Heart left ventricle (tissue), 16 donors: ENCODE data around the gene KRT73. TPM values are rescaled to one million over a fixed set of nuclear protein-coding genes. Genes with fewer than 3 reads are reported as not detected.
A peak's percentile ranks its signal among the peaks of the same experiment; 100 is the strongest.

Experiments used
- ATAC-seq, 4 donors: fragments of 200-7000 bp; cut with Tn5 transposase; one replicate each; pipeline ENCODE4 v1.9.1; 2020 to 2022; ENCODE audit warnings: moderate library complexity in 4 of 4, mild to moderate bottlenecking in 3 of 4, moderate number of reproducible peaks in 1 of 4
- DNase-seq, 5 donors: peaks; one replicate each; pipeline ENCODE4 v3.0.0-alpha.2; 2020
- H3K27ac ChIP-seq, 12 donors: fragments of 200-600 bp; sonication (generic) in 4 of 12; one replicate each; pipeline versions ENCODE4 v1.5.0 to v1.8.0; 2016 to 2022; ENCODE audit warnings: mild to moderate bottlenecking in 2 of 12
- H3K27me3 ChIP-seq, 9 donors: fragments of 200-600 bp; sonication (generic) in 2 of 9; one replicate each; pipeline versions ENCODE4 v1.5.1 to v1.8.0; 2016 to 2022; ENCODE audit warnings: mild to moderate bottlenecking in 3 of 9
- H3K36me3 ChIP-seq, 9 donors: fragments of 200-600 bp; sonication (generic) in 2 of 9; one replicate each; pipeline versions ENCODE4 v1.5.0 to v1.8.0; 2018 to 2022; ENCODE audit warnings: mild to moderate bottlenecking in 2 of 9
- H3K4me1 ChIP-seq, 12 donors: fragments of 200-600 bp; sonication (generic) in 4 of 12; one replicate each; pipeline versions ENCODE4 v1.5.0 to v1.8.0; 2016 to 2022; ENCODE audit warnings: mild to moderate bottlenecking in 3 of 12
- H3K4me3 ChIP-seq, 12 donors: fragments of 200-600 bp; sonication (generic) in 4 of 12; one replicate each; pipeline versions ENCODE4 v1.5.0 to v1.8.0; 2017 to 2022; ENCODE audit warnings: mild to moderate bottlenecking in 9 of 12, moderate library complexity in 4 of 12
- H3K9me3 ChIP-seq, 12 donors: fragments of 200-600 bp; sonication (generic) in 4 of 12; one replicate each; pipeline versions ENCODE4 v1.5.0 to v1.8.0; 2016 to 2022; ENCODE audit warnings: mild to moderate bottlenecking in 1 of 12
- POLR2A ChIP-seq, 2 donors: fragments of 450-650 bp; IDR thresholded peaks; one replicate each; pipeline ENCODE4 v1.6.1; 2017; ENCODE audit warnings: antibody characterized with exemption in 2 of 2, mild to moderate bottlenecking in 2 of 2, moderate library complexity in 2 of 2
- WGBS, 4 donors: extraction: QIAGEN DNeasy Blood & Tissue Kit in 2 of 4; methylation state at CpG; one replicate each; pipeline versions ENCODE4 v1.1.5 to v1.1.7; 2013 to 2018; 5-methylcytosine and 5-hydroxymethylcytosine counted together
- intact Hi-C, 10 donors: fragments of 100-400 bp; cut with DNase I; formaldehyde crosslinking; loops; one replicate each; pipeline versions ENCODE4 v1.11.1 to v1.14.2; 2022
- polyA plus RNA-seq, 2 donors: library from polyadenylated mRNA; stranded (reverse); fragments of 200-250 nt; gene quantifications; one replicate each; pipeline ENCODE4 v1.2.3, GENCODE V29; 2013
- total RNA-seq, 9 donors: library from RNA; depleted of rRNA in 2 of 9; stranded (reverse); fragments of >200 nt in 2 of 9; fragmentation: NEBNext Ultra II Directional in 3 of 9; extraction: Animal tissue kit (Norgen Biotek cat#: 25700) in 3 of 9; gene quantifications; one replicate each; pipeline versions ENCODE4 v1.1.0 to v1.2.4, GENCODE V29; 2016 to 2023
- TF ChIP-seq, protein P1 (sequence below), 12 donors: fragments of 200-600 bp; sonication (generic) in 4 of 12; IDR thresholded peaks; one replicate each; pipeline versions ENCODE4 v1.5.0 to v1.8.0; 2018 to 2022; ENCODE audit warnings: antibody characterized with exemption in 12 of 12, mild to moderate bottlenecking in 5 of 12
- donor health status: ischemic (EF 13 %, LVEDD 7.1; RV severe dilation, severe dysfunction).
- donor health status: healthy with polysubstance abuse.
- donor health status: DM: no; HTN: yes; CAD: no.
- donor health status: DM: no; HTN: no; CAD: no.
- donor health status: ischemic (EF 25% LVEDD 6.9; RV normal size, moderate dysfunction).
- donor health status: ischemic (EF 25% LVEDD 5.7; RV mildly dilated, moderate dysfunction).
- donor health status: healthy.
- donor health status: DM: yes; HTN: yes; CAD: no.
- donor health status: ischemic (EF 35%, LVEDD 5.7; RV mildly dilated, moderate dysfunction).
- donor health status: nonischemic (EF 11% LVEDD 7.7; RV severe dilation, severe dysfunction).
- donor health status: DM: yes; HTN: yes; CAD: no.
- donor health status: PGD.
- donor health status: ischemic (EF 29% LVEDD 5.4; RV normal size, mild dysfunction).
- donor health status: nonischemic (EF 23%, LVEDD 6.1; RV moderate dilation, normal function).

Gene KRT73
- total and polyA plus RNA-seq, 11 donors: not detected

DNA sequence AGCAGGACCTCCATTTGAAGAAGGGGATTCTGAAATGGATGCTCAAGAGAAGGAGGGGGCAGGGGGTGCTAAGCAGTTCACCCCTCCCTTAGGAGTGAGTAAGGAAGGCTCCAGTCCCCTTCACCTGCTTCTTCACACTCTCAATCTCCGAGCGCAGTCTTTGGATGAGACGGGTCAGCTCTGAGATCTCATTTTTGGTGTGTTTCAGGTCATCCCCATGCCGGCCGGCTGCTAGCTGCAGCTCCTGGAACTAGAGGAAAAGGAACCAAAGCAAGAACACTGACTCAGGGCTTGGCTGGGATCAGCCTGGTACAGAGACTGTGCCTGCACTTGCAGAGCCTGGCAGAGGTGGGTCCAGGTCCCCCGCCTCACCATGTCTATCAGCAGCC lies 7.3 kb downstream of the KRT73 start:
- no peak overlapping the region for H3K27ac ChIP-seq
- intact Hi-C loops: no loop called here
- H3K4me3 ChIP-seq: no peak overlapping the region
- TF ChIP-seq, protein P1, sequence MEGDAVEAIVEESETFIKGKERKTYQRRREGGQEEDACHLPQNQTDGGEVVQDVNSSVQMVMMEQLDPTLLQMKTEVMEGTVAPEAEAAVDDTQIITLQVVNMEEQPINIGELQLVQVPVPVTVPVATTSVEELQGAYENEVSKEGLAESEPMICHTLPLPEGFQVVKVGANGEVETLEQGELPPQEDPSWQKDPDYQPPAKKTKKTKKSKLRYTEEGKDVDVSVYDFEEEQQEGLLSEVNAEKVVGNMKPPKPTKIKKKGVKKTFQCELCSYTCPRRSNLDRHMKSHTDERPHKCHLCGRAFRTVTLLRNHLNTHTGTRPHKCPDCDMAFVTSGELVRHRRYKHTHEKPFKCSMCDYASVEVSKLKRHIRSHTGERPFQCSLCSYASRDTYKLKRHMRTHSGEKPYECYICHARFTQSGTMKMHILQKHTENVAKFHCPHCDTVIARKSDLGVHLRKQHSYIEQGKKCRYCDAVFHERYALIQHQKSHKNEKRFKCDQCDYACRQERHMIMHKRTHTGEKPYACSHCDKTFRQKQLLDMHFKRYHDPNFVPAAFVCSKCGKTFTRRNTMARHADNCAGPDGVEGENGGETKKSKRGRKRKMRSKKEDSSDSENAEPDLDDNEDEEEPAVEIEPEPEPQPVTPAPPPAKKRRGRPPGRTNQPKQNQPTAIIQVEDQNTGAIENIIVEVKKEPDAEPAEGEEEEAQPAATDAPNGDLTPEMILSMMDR (IDR thresholded peaks at IDR 0.05): no peak
- TF ChIP-seq POLR2A (IDR thresholded peaks at IDR 0.05): no peak
- DNase-seq (peak in 1 of 5 donors; percentile 8), ATAC-seq (no peak)
- H3K4me1 ChIP-seq: no peaks in the 10 kb centered on the region
- no peaks in the 10 kb centered on the region for H3K36me3 ChIP-seq
- no peaks in the 10 kb centered on the region for H3K9me3 ChIP-seq
- WGBS, 4 donors: 89 to 95% (median 91%) methylated on average over 6 of the region's 6 CpGs
- H3K27me3 ChIP-seq: peaks cover 0 to 55% (median 7%) of the 10 kb centered on the region in 9 donors

DNA sequence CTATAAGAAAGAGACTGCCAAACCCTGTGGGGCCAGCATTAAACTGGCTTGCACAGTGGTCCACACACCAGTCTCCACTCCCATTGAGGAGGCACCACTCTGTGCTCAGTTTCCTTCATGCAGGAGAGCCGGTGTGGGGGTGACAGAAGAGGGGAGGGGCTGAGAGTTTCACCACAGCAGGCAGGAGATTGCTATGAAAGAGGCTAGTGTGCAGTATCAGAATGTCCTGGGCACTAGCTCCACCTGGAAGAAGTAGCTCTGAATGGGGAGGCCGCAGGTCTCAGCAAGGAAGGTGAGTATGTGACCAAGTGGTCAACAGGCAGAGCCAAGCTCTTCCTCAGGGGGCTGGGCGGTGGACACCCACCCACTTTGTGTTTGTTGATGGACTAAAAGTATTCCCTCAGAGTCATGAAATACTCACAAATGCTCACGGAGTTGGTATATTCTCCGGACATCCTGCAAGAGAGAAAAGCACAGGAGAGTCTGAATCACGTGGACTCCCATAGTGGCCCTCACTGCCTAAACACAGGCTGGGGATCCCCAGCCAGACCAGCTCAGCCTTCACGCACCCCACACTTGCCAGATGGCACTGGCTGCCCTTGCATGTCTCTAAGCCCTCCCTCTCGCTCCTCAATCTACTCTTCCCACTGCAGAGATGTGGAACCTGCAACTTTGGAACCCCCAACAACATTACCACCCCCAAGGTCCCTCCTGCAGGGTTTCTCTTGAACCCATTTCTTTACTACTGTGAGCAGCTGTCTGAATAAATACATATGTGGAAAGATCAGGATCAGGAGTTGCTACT lies 9.3 kb downstream of the KRT73 start:
- intact Hi-C loops: no loop called here
- Histone ChIP-seq H3K27me3 (peaks cover 0 to 61% (median 7%) of the 10 kb centered on the region in 9 donors), H3K36me3 (no peaks in the 10 kb centered on the region), H3K4me1 (no peaks in the 10 kb centered on the region), H3K27ac (no peak overlapping the region), H3K4me3 (no peak overlapping the region), H3K9me3 (no peaks in the 10 kb centered on the region)
- TF ChIP-seq, protein P1 (IDR thresholded peaks at IDR 0.05): no peak
- TF ChIP-seq POLR2A (IDR thresholded peaks at IDR 0.05): no peak
- ATAC-seq (no peak), DNase-seq (peak in 1 of 5 donors; percentile 4)
- WGBS, 4 donors: 72 to 86% (median 79%) methylated on average over 8 of the region's 8 CpGs

DNA sequence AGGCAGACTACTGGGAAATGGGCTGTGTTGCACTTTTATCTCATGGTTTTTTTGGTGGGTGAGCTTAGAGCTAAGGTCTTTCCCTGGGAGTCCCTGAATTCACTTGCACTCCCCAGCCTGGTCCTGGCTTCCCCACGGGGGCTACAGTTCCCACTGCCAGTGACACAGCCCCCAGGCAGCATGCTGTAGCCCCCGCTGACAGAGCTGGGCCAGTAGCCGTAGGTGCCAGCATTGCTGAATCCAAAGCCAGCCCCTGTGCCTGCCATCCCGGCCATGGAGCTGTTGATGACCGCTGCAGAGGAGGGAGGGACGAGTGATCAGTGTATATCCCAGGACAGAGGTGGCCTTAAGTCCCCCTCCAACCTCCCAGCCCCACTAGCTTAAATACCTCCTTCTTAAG lies 10.2 kb downstream of the KRT73 start:
- Histone ChIP-seq H3K4me3 (no peak overlapping the region), H3K27ac (no peak overlapping the region), H3K36me3 (no peaks in the 10 kb centered on the region), H3K27me3 (peaks cover 0 to 62% (median 7%) of the 10 kb centered on the region in 9 donors), H3K9me3 (no peaks in the 10 kb centered on the region), H3K4me1 (no peaks in the 10 kb centered on the region)
- no peak for TF ChIP-seq POLR2A (IDR thresholded peaks at IDR 0.05)
- TF ChIP-seq, protein P1 (IDR thresholded peaks at IDR 0.05): no peak
- intact Hi-C loops: no loop called here
- ATAC-seq: no peak
- peak in 1 of 5 donors; percentile 4 for DNase-seq
- WGBS, 4 donors: 50 to 77% (median 73%) methylated on average over 1 to 6 of the region's 6 CpGs

DNA sequence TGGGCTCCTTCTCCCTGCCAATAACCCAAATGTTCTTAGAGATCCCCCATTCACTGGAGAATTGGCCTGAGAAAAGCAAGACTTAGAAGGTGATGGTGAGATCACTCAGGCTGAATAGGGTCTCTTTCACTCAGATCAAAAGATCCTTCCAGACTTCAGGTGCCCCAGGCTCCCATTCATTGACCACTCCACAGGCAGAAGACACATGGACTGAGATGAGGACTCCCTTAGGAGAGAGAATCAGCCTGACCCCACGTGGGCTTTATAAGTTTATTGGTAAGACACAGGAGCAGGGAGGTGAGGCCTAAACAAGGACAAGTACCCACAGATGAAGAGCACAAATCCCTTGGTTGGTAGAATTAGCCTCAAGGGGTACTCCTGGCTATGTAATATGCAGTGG lies 11.0 kb downstream of the KRT73 start:
- no peaks in the 10 kb centered on the region for H3K36me3 ChIP-seq
- H3K27ac ChIP-seq: no peak overlapping the region
- WGBS, 4 donors: 50 to 58% (median 57%) methylated on average over 1 of the region's 1 CpG
- no peaks in the 10 kb centered on the region for H3K9me3 ChIP-seq
- H3K4me1 ChIP-seq: no peaks in the 10 kb centered on the region
- no peak overlapping the region for H3K4me3 ChIP-seq
- H3K27me3 ChIP-seq: peaks cover 0 to 66% (median 14%) of the 10 kb centered on the region in 9 donors
- DNase-seq (peak in 1 of 5 donors; percentile 7), ATAC-seq (no peak)
- TF ChIP-seq POLR2A (IDR thresholded peaks at IDR 0.05): no peak
- TF ChIP-seq, protein P1 (IDR thresholded peaks at IDR 0.05): no peak
- intact Hi-C loops: no loop called here
